Measurements from ENCODE around the gene FXR1.

DNA sequence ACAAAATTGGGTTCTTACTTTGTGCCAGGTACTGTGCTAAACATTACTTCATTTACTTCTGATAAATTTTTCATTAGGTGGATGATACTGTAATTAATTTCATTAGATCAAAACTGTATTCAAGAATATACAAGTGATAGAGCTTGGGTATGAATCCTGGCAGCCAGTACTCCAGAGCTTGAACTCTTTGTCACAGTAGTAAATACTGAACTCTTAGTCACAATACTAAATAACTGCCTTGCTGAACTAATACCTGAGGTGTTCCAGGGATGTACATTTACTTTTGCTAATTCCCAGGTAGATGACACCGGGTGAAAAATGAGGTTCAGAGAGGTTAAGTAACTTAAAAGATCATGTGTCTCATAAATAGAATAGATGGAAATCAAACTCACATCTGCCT lies 20.3 kb downstream of the FXR1 start:
- TF ChIP-seq POLR2A (IDR thresholded peaks at IDR 0.05), result no peak
- TF ChIP-seq, protein P1, sequence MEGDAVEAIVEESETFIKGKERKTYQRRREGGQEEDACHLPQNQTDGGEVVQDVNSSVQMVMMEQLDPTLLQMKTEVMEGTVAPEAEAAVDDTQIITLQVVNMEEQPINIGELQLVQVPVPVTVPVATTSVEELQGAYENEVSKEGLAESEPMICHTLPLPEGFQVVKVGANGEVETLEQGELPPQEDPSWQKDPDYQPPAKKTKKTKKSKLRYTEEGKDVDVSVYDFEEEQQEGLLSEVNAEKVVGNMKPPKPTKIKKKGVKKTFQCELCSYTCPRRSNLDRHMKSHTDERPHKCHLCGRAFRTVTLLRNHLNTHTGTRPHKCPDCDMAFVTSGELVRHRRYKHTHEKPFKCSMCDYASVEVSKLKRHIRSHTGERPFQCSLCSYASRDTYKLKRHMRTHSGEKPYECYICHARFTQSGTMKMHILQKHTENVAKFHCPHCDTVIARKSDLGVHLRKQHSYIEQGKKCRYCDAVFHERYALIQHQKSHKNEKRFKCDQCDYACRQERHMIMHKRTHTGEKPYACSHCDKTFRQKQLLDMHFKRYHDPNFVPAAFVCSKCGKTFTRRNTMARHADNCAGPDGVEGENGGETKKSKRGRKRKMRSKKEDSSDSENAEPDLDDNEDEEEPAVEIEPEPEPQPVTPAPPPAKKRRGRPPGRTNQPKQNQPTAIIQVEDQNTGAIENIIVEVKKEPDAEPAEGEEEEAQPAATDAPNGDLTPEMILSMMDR (IDR thresholded peaks at IDR 0.05), result no peak
